Thyroid gland (tissue), 4 donors: ENCODE results near the gene TRAF4. TPM values are rescaled to one million over a fixed set of nuclear protein-coding genes. Genes with fewer than 3 reads are reported as not detected.
"Not testable (repeated sequence)": the region's sequence is repeated elsewhere in the genome, so short reads cannot be mapped to it uniquely, and the experiment has no call there.

Experiments used
- DNase-seq, 2 donors: peaks; one replicate each; pipeline ENCODE4 v3.0.0-alpha.2; 2019
- H3K27ac ChIP-seq, 3 donors: fragments of 200-600 bp; sonication (generic); 1 replicate in 2 of 3; 2 replicates in 1 of 3; pipeline ENCODE4 v1.5.1; 2016 to 2019; ENCODE audit warnings: mild to moderate bottlenecking in 1 of 3, moderate library complexity in 1 of 3
- H3K27me3 ChIP-seq: fragments of 200-600 bp; sonication (generic); one replicate; pipeline ENCODE4 v1.5.1; 2019
- H3K36me3 ChIP-seq, 2 donors: fragments of 200-600 bp; sonication (generic); one replicate each; pipeline ENCODE4 v1.5.1; 2016 to 2019
- H3K4me1 ChIP-seq, 2 donors: fragments of 200-600 bp; sonication (generic); one replicate each; pipeline ENCODE4 v1.5.1; 2017 to 2019
- H3K4me3 ChIP-seq, 3 donors: fragments of 200-600 bp; sonication (generic); replicated peaks in 1 of 3; 1 replicate in 2 of 3; 2 replicates in 1 of 3; pipeline ENCODE4 v1.5.1; 2016; ENCODE audit warnings: mild to moderate bottlenecking in 1 of 3
- H3K9me3 ChIP-seq: fragments of 200-600 bp; sonication (generic); one replicate; pipeline ENCODE4 v1.5.1; 2017
- POLR2A ChIP-seq, 2 donors: fragments of 450-650 bp; IDR thresholded peaks; one replicate each; pipeline ENCODE4 v1.6.1; 2017; ENCODE audit warnings: antibody characterized with exemption in 2 of 2, mild to moderate bottlenecking in 2 of 2, moderate library complexity in 1 of 2
- WGBS, 2 donors: methylation state at CpG; one replicate each; pipeline ENCODE4 v1.1.5; 2017; 5-methylcytosine and 5-hydroxymethylcytosine counted together
- intact Hi-C: fragments of 100-400 bp; cut with DNase I; formaldehyde crosslinking; loops from one replicate; pipeline ENCODE4 v1.15.1; 2023
- total RNA-seq, 4 donors: library from RNA; depleted of rRNA; stranded (reverse); fragments of >200 nt; gene quantifications; one replicate each; pipeline ENCODE4 v1.2.3, GENCODE V29; 2016
- TF ChIP-seq, protein P1 (sequence below), 6 experiments: fragments of 200-600 bp in 3 of 6; fragments of 450-650 bp in 3 of 6; sonication (generic) in 3 of 6; IDR thresholded peaks; one replicate each; pipeline ENCODE4 v1.5.1; 2016 to 2019; ENCODE audit warnings: antibody characterized with exemption in 6 of 6, mild to moderate bottlenecking in 2 of 6, inconsistent platforms in 1 of 6, moderate library complexity in 1 of 6

The TRAF4 gene
- total RNA-seq, 4 donors from 2014 or later, result 33.3 to 64.3 (median 44.3) TPM

DNA sequence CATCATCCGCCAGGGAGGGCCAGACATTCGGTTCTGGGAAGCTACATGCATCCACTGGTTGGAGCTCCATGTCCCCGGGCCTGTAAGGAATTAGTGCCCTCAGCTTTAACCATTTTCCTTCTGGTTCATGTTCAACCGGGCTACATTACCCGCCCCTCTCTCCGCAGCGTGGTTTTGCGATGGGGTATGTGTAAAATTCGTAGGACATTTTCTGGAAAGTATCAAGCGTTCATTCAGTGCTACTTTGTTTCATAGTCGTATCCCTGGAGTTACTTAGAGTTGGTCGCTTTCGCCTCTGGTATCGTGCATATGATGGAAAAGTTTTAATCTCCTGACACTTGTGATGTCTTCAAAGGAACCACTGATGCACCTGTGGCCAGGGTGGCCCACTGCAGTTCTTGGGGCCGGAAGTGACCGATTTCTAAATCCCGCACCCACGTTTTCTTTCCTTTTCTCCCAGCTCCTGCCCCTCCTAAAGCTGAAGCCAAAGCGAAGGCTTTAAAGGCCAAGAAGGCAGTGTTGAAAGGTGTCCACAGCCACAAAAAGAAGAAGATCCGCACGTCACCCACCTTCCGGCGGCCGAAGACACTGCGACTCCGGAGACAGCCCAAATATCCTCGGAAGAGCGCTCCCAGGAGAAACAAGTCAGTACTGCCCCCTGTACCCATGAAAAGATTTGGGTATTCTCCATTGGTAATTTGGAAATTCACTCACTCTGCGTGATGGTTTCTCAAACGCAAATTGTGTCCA is 23.4 kb upstream of the TRAF4 start:
- DNase-seq, result no peak
- Histone ChIP-seq H3K4me1 (peaks cover 39 to 49% of the 10 kb centered on the region in 2 donors), H3K9me3 (no peaks in the 10 kb centered on the region), H3K36me3 (peaks cover 33 to 36% of the 10 kb centered on the region in 2 donors), H3K4me3 (peak overlapping the region; percentile 71 to 97 (median 86)), H3K27me3 (no peaks in the 10 kb centered on the region), H3K27ac (peak overlapping the region; percentile 54 to 89 (median 86))
- TF ChIP-seq, protein P1, sequence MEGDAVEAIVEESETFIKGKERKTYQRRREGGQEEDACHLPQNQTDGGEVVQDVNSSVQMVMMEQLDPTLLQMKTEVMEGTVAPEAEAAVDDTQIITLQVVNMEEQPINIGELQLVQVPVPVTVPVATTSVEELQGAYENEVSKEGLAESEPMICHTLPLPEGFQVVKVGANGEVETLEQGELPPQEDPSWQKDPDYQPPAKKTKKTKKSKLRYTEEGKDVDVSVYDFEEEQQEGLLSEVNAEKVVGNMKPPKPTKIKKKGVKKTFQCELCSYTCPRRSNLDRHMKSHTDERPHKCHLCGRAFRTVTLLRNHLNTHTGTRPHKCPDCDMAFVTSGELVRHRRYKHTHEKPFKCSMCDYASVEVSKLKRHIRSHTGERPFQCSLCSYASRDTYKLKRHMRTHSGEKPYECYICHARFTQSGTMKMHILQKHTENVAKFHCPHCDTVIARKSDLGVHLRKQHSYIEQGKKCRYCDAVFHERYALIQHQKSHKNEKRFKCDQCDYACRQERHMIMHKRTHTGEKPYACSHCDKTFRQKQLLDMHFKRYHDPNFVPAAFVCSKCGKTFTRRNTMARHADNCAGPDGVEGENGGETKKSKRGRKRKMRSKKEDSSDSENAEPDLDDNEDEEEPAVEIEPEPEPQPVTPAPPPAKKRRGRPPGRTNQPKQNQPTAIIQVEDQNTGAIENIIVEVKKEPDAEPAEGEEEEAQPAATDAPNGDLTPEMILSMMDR (IDR thresholded peaks at IDR 0.05), result no peak
- no peak for TF ChIP-seq POLR2A (IDR thresholded peaks at IDR 0.05)
- 6 to 11% methylated on average over 27 to 30 of the region's 30 CpGs for WGBS, 2 donors
- intact Hi-C loops, result no loop called here

DNA sequence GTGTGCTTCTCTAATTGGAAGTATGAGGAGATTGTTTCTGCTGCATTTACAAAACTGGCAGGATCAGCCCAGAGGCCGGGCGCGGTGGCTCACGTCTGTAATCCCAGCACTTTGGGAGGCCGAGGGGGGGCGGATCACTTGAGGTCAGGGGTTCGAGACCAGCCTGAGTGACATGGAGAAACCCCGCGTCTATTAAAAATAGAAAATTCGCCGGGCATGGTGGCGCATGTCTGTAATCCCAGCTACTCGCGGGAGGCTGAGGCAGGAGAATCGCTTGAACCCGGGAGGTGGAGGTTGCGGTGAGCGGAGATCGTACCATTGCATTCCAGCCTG is 22.8 kb upstream of the TRAF4 start:
- H3K9me3 ChIP-seq, DNase-seq, H3K27me3 ChIP-seq, intact Hi-C loops: not testable (repeated sequence)
- Histone ChIP-seq H3K4me3 (peak overlapping the region in 1 of 3 donors; percentile 86), H3K27ac (peak overlapping the region in 1 of 3 donors; percentile 86), H3K4me1 (peaks cover 42 to 49% of the 10 kb centered on the region in 2 donors), H3K36me3 (peaks cover 33 to 36% of the 10 kb centered on the region in 2 donors)
- 39 to 47% methylated on average over 19 of the region's 19 CpGs for WGBS, 2 donors

DNA sequence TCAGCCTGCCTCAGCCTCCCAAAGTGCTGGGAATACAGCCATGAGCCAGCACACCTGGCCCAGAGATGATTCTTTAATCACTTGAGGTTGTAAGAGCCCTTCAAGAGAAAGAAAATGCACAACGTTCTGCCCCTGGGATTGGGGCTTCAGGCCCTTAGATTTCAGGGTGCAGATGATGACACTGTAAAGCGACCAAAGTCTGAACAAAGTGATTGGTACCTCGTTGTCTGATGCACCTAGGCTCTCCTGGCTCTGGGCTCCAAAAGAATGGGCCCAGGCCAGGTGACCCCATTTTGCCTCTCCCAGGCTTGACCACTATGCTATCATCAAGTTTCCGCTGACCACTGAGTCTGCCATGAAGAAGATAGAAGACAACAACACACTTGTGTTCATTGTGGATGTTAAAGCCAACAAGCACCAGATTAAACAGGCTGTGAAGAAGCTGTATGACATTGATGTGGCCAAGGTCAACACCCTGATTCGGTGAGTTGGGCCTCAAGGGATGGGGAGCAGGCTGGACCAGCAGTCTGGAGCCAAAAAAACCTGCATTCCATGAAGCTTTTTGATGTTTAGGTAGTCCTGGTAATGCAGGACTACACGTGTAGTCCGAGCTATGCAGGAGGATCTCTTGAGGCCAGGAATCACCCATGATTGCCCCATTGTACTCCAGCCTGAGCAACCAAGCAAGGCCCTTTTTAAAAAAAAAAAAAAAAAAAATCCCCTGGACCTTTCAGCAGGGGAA is 21.2 kb upstream of the TRAF4 start:
- 68 to 71% methylated on average over 7 of the region's 7 CpGs for WGBS, 2 donors
- Histone ChIP-seq H3K27me3 (no peaks in the 10 kb centered on the region), H3K27ac (no peak overlapping the region), H3K36me3 (peaks cover 33 to 36% of the 10 kb centered on the region in 2 donors), H3K4me1 (peaks cover 36 to 39% of the 10 kb centered on the region in 2 donors), H3K4me3 (no peak overlapping the region), H3K9me3 (no peaks in the 10 kb centered on the region)
- DNase-seq, result no peak
- intact Hi-C loops, result no loop called here
- TF ChIP-seq, protein P1 (IDR thresholded peaks at IDR 0.05), result no peak
- TF ChIP-seq POLR2A (IDR thresholded peaks at IDR 0.05), result no peak

DNA sequence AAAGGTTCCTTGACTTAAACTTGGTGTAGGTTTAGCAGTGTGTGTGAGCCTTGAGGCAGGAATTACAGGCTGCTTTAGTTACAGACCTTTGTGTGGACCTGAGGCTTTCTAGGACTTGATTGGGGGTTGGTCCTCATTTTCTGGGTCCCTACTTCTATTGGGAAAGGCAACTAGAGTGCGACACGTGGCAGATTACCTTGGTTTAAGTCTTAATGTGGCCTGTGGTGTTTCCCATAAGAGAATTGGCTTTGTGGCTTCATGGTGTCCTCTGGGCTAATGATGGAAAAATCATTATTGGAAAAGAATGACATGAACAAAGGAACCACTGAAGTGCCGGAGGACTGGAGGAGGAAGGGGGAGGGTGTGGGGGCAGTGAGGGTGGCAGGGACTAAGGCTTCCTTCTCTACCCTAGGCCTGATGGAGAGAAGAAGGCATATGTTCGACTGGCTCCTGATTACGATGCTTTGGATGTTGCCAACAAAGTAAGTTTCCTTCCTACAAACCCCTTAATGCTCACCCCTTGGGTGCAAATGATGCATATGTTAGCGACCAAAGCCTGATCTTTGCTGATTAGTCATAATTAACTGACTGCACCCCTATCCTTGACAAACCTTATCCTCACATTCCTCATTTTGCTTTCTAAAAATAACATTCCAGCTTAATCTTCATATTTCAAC is 20.5 kb upstream of the TRAF4 start:
- Histone ChIP-seq H3K27me3 (no peaks in the 10 kb centered on the region), H3K4me1 (peaks cover 36 to 39% of the 10 kb centered on the region in 2 donors), H3K4me3 (no peak overlapping the region), H3K9me3 (no peaks in the 10 kb centered on the region), H3K27ac (no peak overlapping the region), H3K36me3 (peaks cover 33 to 36% of the 10 kb centered on the region in 2 donors)
- WGBS, 2 donors, result 89 to 91% methylated on average over 6 of the region's 6 CpGs
- TF ChIP-seq, protein P1 (IDR thresholded peaks at IDR 0.05), result no peak
- no peak for TF ChIP-seq POLR2A (IDR thresholded peaks at IDR 0.05)
- DNase-seq, result no peak
- intact Hi-C loops, result no loop called here

DNA sequence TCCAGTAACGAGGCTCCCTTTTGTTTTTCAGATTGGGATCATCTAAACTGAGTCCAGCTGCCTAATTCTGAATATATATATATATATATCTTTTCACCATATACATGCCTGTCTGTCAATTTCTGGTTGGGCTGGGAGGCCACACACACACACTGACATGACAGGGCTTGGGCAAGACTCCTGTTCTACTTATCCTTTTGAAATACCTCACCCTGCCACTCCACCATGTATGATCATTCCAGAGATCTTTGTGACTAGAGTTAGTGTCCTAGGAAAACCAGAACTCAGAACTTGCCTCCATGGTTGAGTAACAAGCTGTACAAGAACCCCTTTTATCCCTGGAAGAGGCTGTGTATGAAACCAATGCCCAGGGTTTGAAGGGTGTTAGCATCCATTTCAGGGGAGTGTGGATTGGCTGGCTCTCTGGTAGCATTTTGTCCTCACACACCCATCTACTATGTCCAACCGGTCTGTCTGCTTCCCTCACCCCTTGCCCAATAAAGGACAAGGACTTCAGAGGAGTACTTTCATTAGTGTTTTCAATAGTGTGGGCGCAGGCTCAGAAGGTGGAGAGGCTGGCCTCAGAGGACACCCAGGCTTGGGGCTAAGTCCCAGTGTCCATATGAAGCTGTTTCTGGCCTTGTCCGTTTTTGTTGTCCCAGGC is 19.8 kb upstream of the TRAF4 start:
- H3K4me3 ChIP-seq, H3K27ac ChIP-seq, DNase-seq, H3K9me3 ChIP-seq, intact Hi-C loops, H3K27me3 ChIP-seq: not testable (repeated sequence)
- WGBS, 2 donors, result 78 to 82% methylated on average over 4 of the region's 4 CpGs
- Histone ChIP-seq H3K36me3 (peaks cover 33 to 36% of the 10 kb centered on the region in 2 donors), H3K4me1 (peaks cover 29 to 34% of the 10 kb centered on the region in 2 donors)
